ENCODE measurements around the gene ZNF507.

The ZNF507 gene

GRCh38 chr19:32345261-32346207, at the start of gene ZNF507:
TSS of gene ZNF507 (plus strand) at chr19:32345610. CDS start at chr19:32352831, 7,221 bp downstream.
- peak; percentile 89 for DNase-seq
- H3K4me3 Mint-ChIP-seq = peak within 1 kb of the TSS; percentile 99
- H3K27ac Mint-ChIP-seq = peak within 1 kb of the TSS; percentile 96
- H3K9me3 Mint-ChIP-seq = peaks cover 5% of the 10 kb centered on the region
- no peaks in the 10 kb centered on the region for H3K27me3 Mint-ChIP-seq (ENCODE audit: low read depth, poor library complexity)
- H3K4me1 Mint-ChIP-seq = peaks cover 33% of the 10 kb centered on the region
- peaks cover 22% of the 10 kb centered on the region for H3K36me3 Mint-ChIP-seq (ENCODE audit: low read depth)
- no peak for TF ChIP-seq CTCF (IDR thresholded peaks at IDR 0.05)

GRCh38 chr19:32296694-32297093, 48.7 kb upstream of the ZNF507 start:
- no peaks in the 10 kb centered on the region for H3K4me1 Mint-ChIP-seq
- H3K27ac Mint-ChIP-seq = no peak overlapping the region
- H3K36me3 Mint-ChIP-seq (ENCODE audit: low read depth) = no peaks in the 10 kb centered on the region
- H3K27me3 Mint-ChIP-seq (ENCODE audit: low read depth, poor library complexity) = peaks cover 8% of the 10 kb centered on the region
- no peak for TF ChIP-seq CTCF (IDR thresholded peaks at IDR 0.05)
- DNase-seq = no peak
- peaks cover 29% of the 10 kb centered on the region for H3K9me3 Mint-ChIP-seq
- H3K4me3 Mint-ChIP-seq = no peak overlapping the region

GRCh38 chr19:32302778-32303177, 42.6 kb upstream of the ZNF507 start:
- Mint-ChIP-seq H3K27me3 (ENCODE audit: low read depth, poor library complexity) (no peaks in the 10 kb centered on the region), H3K36me3 (ENCODE audit: low read depth) (no peaks in the 10 kb centered on the region), H3K4me1 (no peaks in the 10 kb centered on the region), H3K27ac (no peak overlapping the region), H3K9me3 (peaks cover 44% of the 10 kb centered on the region), H3K4me3 (no peak overlapping the region)
- no peak for TF ChIP-seq CTCF (IDR thresholded peaks at IDR 0.05)
- no peak for DNase-seq

GRCh38 chr19:32303193-32303592, 42.2 kb upstream of the ZNF507 start:
- no peaks in the 10 kb centered on the region for H3K36me3 Mint-ChIP-seq (ENCODE audit: low read depth)
- H3K27ac Mint-ChIP-seq = no peak overlapping the region
- no peaks in the 10 kb centered on the region for H3K4me1 Mint-ChIP-seq
- peaks cover 44% of the 10 kb centered on the region for H3K9me3 Mint-ChIP-seq
- H3K4me3 Mint-ChIP-seq = no peak overlapping the region
- no peaks in the 10 kb centered on the region for H3K27me3 Mint-ChIP-seq (ENCODE audit: low read depth, poor library complexity)
- DNase-seq = no peak
- no peak for TF ChIP-seq CTCF (IDR thresholded peaks at IDR 0.05)

- no peak overlapping the region for H3K27ac Mint-ChIP-seq
- H3K9me3 Mint-ChIP-seq = peaks cover 13% of the 10 kb centered on the region
- H3K4me1 Mint-ChIP-seq = no peaks in the 10 kb centered on the region
- no peaks in the 10 kb centered on the region for H3K36me3 Mint-ChIP-seq (ENCODE audit: low read depth)
- DNase-seq = no peak
- TF ChIP-seq CTCF (IDR thresholded peaks at IDR 0.05) = no peak
- H3K4me3 Mint-ChIP-seq = no peak overlapping the region
- H3K27me3 Mint-ChIP-seq (ENCODE audit: low read depth, poor library complexity) = peaks cover 3% of the 10 kb centered on the region
Measured at GRCh38 chr19:32307591-32307990, 37.8 kb upstream of the ZNF507 start.
